ENCODE measurements around the gene HORMAD1. TPM values are rescaled to one million over a fixed set of nuclear protein-coding genes. Genes with fewer than 3 reads are reported as not detected.

Gene HORMAD1
- polyA plus RNA-seq, 1 donor from 2014 or later: not detected

DNA sequence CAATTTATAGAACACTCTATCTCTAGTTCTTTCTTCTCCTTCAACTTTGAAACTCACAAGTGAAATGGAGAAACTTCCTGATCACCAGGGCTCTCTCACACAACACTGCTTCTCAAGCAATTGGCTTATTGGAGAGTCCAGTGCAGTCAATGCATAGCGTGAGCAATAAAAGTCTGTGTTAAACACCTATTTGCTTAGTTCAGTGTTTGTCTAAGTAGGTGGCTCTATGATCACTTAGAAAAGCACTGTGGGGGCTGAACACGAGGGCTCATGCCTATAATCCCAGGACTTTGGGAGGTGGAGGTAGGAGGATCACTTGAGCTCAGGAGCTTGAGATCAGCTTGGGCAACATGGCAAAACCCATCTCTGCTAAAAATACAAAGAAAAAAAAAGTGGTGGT, 32.7 kb upstream of the HORMAD1 start (continued):
- TF ChIP-seq EP300 (conservative IDR thresholded peaks at IDR 0.05; ENCODE audit: poor library complexity, severe bottlenecking): no peak

DNA sequence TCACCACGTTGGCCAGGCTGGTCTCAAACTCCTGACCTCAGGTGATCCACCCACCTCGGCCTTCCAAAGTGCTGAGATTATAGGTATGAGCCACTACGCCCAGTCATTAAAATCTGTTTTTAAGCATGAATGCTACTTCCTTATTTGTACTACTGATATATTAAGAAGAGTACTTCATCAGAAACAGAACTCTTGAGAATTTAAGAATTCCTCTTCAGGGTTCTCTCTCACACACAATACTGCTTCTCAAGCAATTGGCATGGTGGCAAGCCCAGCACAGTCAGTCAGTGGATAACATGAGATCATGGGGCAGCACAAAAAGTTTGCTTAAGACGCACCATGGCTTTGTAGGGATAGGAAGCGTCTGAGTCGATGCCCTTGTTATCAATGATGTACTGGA, 30.7 kb upstream of the HORMAD1 start:
- no peak for TF ChIP-seq MXI1 (conservative IDR thresholded peaks at IDR 0.05; ENCODE audit: poor library complexity, severe bottlenecking)
- TF ChIP-seq, protein P1, sequence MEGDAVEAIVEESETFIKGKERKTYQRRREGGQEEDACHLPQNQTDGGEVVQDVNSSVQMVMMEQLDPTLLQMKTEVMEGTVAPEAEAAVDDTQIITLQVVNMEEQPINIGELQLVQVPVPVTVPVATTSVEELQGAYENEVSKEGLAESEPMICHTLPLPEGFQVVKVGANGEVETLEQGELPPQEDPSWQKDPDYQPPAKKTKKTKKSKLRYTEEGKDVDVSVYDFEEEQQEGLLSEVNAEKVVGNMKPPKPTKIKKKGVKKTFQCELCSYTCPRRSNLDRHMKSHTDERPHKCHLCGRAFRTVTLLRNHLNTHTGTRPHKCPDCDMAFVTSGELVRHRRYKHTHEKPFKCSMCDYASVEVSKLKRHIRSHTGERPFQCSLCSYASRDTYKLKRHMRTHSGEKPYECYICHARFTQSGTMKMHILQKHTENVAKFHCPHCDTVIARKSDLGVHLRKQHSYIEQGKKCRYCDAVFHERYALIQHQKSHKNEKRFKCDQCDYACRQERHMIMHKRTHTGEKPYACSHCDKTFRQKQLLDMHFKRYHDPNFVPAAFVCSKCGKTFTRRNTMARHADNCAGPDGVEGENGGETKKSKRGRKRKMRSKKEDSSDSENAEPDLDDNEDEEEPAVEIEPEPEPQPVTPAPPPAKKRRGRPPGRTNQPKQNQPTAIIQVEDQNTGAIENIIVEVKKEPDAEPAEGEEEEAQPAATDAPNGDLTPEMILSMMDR (IDR thresholded peaks at IDR 0.05; ENCODE audit: poor library complexity, severe bottlenecking): no peak
- TF ChIP-seq RAD21 (conservative IDR thresholded peaks at IDR 0.05): no peak
- no peak for TF ChIP-seq EZH2 (IDR thresholded peaks at IDR 0.05; ENCODE audit: borderline replicate concordance, insufficient read depth, low read length, poor library complexity, severe bottlenecking)
- TF ChIP-seq, protein P2, sequence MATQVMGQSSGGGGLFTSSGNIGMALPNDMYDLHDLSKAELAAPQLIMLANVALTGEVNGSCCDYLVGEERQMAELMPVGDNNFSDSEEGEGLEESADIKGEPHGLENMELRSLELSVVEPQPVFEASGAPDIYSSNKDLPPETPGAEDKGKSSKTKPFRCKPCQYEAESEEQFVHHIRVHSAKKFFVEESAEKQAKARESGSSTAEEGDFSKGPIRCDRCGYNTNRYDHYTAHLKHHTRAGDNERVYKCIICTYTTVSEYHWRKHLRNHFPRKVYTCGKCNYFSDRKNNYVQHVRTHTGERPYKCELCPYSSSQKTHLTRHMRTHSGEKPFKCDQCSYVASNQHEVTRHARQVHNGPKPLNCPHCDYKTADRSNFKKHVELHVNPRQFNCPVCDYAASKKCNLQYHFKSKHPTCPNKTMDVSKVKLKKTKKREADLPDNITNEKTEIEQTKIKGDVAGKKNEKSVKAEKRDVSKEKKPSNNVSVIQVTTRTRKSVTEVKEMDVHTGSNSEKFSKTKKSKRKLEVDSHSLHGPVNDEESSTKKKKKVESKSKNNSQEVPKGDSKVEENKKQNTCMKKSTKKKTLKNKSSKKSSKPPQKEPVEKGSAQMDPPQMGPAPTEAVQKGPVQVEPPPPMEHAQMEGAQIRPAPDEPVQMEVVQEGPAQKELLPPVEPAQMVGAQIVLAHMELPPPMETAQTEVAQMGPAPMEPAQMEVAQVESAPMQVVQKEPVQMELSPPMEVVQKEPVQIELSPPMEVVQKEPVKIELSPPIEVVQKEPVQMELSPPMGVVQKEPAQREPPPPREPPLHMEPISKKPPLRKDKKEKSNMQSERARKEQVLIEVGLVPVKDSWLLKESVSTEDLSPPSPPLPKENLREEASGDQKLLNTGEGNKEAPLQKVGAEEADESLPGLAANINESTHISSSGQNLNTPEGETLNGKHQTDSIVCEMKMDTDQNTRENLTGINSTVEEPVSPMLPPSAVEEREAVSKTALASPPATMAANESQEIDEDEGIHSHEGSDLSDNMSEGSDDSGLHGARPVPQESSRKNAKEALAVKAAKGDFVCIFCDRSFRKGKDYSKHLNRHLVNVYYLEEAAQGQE (IDR thresholded peaks at IDR 0.05; ENCODE audit: borderline replicate concordance): no peak
- no peak for TF ChIP-seq SMC3 (conservative IDR thresholded peaks at IDR 0.05; ENCODE audit: poor library complexity)
- TF ChIP-seq TAF1 (IDR thresholded peaks at IDR 0.05; ENCODE audit: low read depth): no peak
- TF ChIP-seq EP300 (conservative IDR thresholded peaks at IDR 0.05; ENCODE audit: poor library complexity, severe bottlenecking): no peak
- TF ChIP-seq POLR2AphosphoS5 (IDR thresholded peaks at IDR 0.05): no peak
- H3K9me3 ChIP-seq (ENCODE audit: low read length): no peaks in the 10 kb centered on the region

DNA sequence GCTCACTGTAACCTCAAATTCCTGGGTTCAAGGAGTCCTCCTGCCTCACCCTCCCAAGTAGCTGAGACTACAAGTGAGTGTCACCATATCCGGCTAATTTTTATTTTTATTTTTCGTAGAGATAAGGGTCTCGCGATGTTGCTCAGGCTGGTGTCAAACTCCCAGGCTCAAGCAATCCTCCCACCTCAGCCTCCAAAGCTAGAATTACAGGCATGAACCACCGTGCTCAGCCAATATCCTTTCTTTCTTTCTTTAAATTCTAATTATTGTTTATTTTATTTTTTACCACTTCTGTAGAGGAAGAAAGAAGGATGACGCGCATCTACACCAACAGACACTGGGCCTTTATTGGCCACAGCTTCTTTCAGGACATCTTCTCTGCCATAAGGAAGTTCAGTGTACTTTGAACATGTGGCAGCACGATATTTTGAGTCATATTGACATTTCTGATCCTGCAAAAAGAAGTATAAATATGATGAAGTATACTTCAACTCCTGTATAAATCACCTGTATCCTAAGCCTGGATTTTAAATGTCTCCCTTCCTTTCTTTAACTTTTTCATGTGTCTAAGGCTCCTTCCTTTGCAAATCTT, 29.1 kb upstream of the HORMAD1 start:
- H3K36me3 ChIP-seq (ENCODE audit: insufficient read depth, low read length): no peaks in the 10 kb centered on the region
- H3K9me3 ChIP-seq (ENCODE audit: low read length): no peaks in the 10 kb centered on the region
- no peak overlapping the region for H2AFZ ChIP-seq (ENCODE audit: low read depth, low read length)
- H4K20me1 ChIP-seq (ENCODE audit: insufficient read depth): no peaks in the 10 kb centered on the region
- no peak for TF ChIP-seq MXI1 (conservative IDR thresholded peaks at IDR 0.05; ENCODE audit: poor library complexity, severe bottlenecking)
- TF ChIP-seq SMC3 (conservative IDR thresholded peaks at IDR 0.05; ENCODE audit: poor library complexity): no peak
- no peak for TF ChIP-seq RAD21 (conservative IDR thresholded peaks at IDR 0.05)
- TF ChIP-seq EP300 (conservative IDR thresholded peaks at IDR 0.05; ENCODE audit: poor library complexity, severe bottlenecking): no peak
- TF ChIP-seq EZH2 (IDR thresholded peaks at IDR 0.05; ENCODE audit: borderline replicate concordance, insufficient read depth, low read length, poor library complexity, severe bottlenecking): no peak
- TF ChIP-seq POLR2AphosphoS5 (IDR thresholded peaks at IDR 0.05): no peak
- TF ChIP-seq, protein P2 (IDR thresholded peaks at IDR 0.05; ENCODE audit: borderline replicate concordance): no peak
- TF ChIP-seq, protein P1 (IDR thresholded peaks at IDR 0.05; ENCODE audit: poor library complexity, severe bottlenecking): no peak
- no peak for TF ChIP-seq TAF1 (IDR thresholded peaks at IDR 0.05; ENCODE audit: low read depth)
- no peak overlapping the region for H3K4me3 ChIP-seq (ENCODE audit: low read length)
- no peak overlapping the region for H3K27ac ChIP-seq (ENCODE audit: low read length)
- no peaks in the 10 kb centered on the region for H3K9me2 ChIP-seq (ENCODE audit: insufficient read depth, low read length)
- no peaks in the 10 kb centered on the region for H3K27me3 ChIP-seq (ENCODE audit: insufficient read depth, low read depth, low read length)
- H3K79me2 ChIP-seq (replicated peaks; ENCODE audit: insufficient read depth, low read length): no peaks in the 10 kb centered on the region
- no peaks in the 10 kb centered on the region for H3F3A ChIP-seq (ENCODE audit: insufficient read depth, low read length, poor library complexity, severe bottlenecking)
- no peak overlapping the region for H3K4me2 ChIP-seq (ENCODE audit: low read length)
- H3K9ac ChIP-seq (ENCODE audit: low read length): no peak overlapping the region

More for the DNA sequence above, 30.7 kb upstream of the HORMAD1 start:
- H3K27me3 ChIP-seq (ENCODE audit: insufficient read depth, low read depth, low read length): no peaks in the 10 kb centered on the region
- no peak overlapping the region for H2AFZ ChIP-seq (ENCODE audit: low read depth, low read length)
- no peaks in the 10 kb centered on the region for H3K9me2 ChIP-seq (ENCODE audit: insufficient read depth, low read length)
- H3K4me2 ChIP-seq (ENCODE audit: low read length): no peak overlapping the region
- H3K27ac ChIP-seq (ENCODE audit: low read length): no peak overlapping the region
- no peaks in the 10 kb centered on the region for H4K20me1 ChIP-seq (ENCODE audit: insufficient read depth)
- H3K79me2 ChIP-seq (replicated peaks; ENCODE audit: insufficient read depth, low read length): no peaks in the 10 kb centered on the region
- no peak overlapping the region for H3K9ac ChIP-seq (ENCODE audit: low read length)
- H3F3A ChIP-seq (ENCODE audit: insufficient read depth, low read length, poor library complexity, severe bottlenecking): no peaks in the 10 kb centered on the region
- H3K36me3 ChIP-seq (ENCODE audit: insufficient read depth, low read length): no peaks in the 10 kb centered on the region
- H3K4me3 ChIP-seq (ENCODE audit: low read length): no peak overlapping the region

All from neural cell (in vitro differentiated cells).